GM23338 (cell line): ENCODE measurements around the gene RILPL1. TPM values are rescaled to one million over a fixed set of nuclear protein-coding genes. Genes with fewer than 3 reads are reported as not detected.

Source experiments
- ATAC-seq: fragments of 200-7000 bp; cut with Tn5 transposase; 3 replicates; pipeline ENCODE4 v1.9.1; 2020
- DNase-seq: peaks from one replicate; pipeline ENCODE4 v3.0.0-alpha.2; 2015; ENCODE audit warnings: low spot score
- H2AFZ ChIP-seq: fragments of 200-600 bp; sonication (generic); 2 replicates; pipeline ENCODE4 v1.8.0; 2016; ENCODE audit warnings: antibody characterized with exemption, mild to moderate bottlenecking, moderate library complexity
- H3F3A ChIP-seq: fragments of 200-600 bp; sonication (generic); replicated peaks from 2 replicates; pipeline ENCODE4 v1.8.0; 2017; ENCODE audit warnings: antibody characterized with exemption, mixed run types, low read depth
- H3K27ac ChIP-seq: fragments of 200-600 bp; sonication (generic); 2 replicates; pipeline ENCODE4 v1.6.1; 2016; ENCODE audit warnings: low read depth
- H3K27me3 ChIP-seq: fragments of 200-600 bp; sonication (generic); 2 replicates; pipeline ENCODE4 v1.8.0; 2016; ENCODE audit warnings: mild to moderate bottlenecking, mixed run types, moderate library complexity; ENCODE audit not compliant: insufficient read depth
- H3K36me3 ChIP-seq: fragments of 200-600 bp; sonication (generic); 2 replicates; pipeline ENCODE4 v1.8.0; 2016; ENCODE audit warnings: mild to moderate bottlenecking; ENCODE audit not compliant: insufficient read depth
- H3K4me1 ChIP-seq: fragments of 200-600 bp; sonication (generic); 2 replicates; pipeline ENCODE4 v1.8.0; 2016; ENCODE audit warnings: mild to moderate bottlenecking, moderate library complexity; ENCODE audit not compliant: insufficient read depth
- H3K4me2 ChIP-seq: fragments of 200-600 bp; sonication (generic); 2 replicates; pipeline ENCODE4 v1.7.1; 2017; ENCODE audit warnings: mixed run types
- H3K4me3 ChIP-seq: fragments of 200-600 bp; sonication (generic); 2 replicates; pipeline ENCODE4 v1.6.1; 2016; ENCODE audit warnings: mixed run types
- H3K79me2 ChIP-seq: fragments of 200-600 bp; sonication (generic); replicated peaks from 2 replicates; pipeline ENCODE4 v1.8.0; 2017; ENCODE audit warnings: mild to moderate bottlenecking; ENCODE audit not compliant: insufficient read depth
- H3K9me2 ChIP-seq: fragments of 200-600 bp; sonication (generic); 2 replicates; pipeline ENCODE4 v1.8.0; 2017; ENCODE audit not compliant: insufficient read depth
- H4K20me1 ChIP-seq: fragments of 200-600 bp; sonication (generic); replicated peaks from 2 replicates; pipeline ENCODE4 v1.8.0; 2017; ENCODE audit warnings: mild to moderate bottlenecking; ENCODE audit not compliant: insufficient read depth
- H3K27ac Mint-ChIP-seq: 2 replicates; pipeline ENCODE4 v1.8.0; 2020; ENCODE audit warnings: inconsistent platforms, mild to moderate bottlenecking, moderate library complexity, mixed read lengths
- H3K27me3 Mint-ChIP-seq: 3 replicates; pipeline ENCODE4 v1.8.0; 2022; ENCODE audit warnings: low read depth, mild to moderate bottlenecking, moderate library complexity, mixed read lengths, inconsistent platforms; ENCODE audit not compliant: insufficient read depth, poor library complexity
- H3K36me3 Mint-ChIP-seq: 3 replicates; pipeline ENCODE4 v1.8.0; 2021; ENCODE audit warnings: low read depth, mild to moderate bottlenecking, inconsistent platforms, moderate library complexity, mixed read lengths
- H3K4me1 Mint-ChIP-seq: 3 replicates; pipeline ENCODE4 v1.8.0; 2020; ENCODE audit warnings: mild to moderate bottlenecking, inconsistent platforms, mixed read lengths
- H3K4me3 Mint-ChIP-seq: 3 replicates; pipeline ENCODE4 v1.8.0; 2021; ENCODE audit warnings: moderate library complexity, mild to moderate bottlenecking, inconsistent platforms, mixed read lengths
- H3K9me3 Mint-ChIP-seq: 3 replicates; pipeline ENCODE4 v1.8.0; 2020; ENCODE audit warnings: moderate library complexity, mild to moderate bottlenecking, inconsistent platforms, mixed read lengths
- CREB1 ChIP-seq: fragments of 250-450 bp; sonication (Bioruptor Pico); IDR thresholded peaks from 2 replicates; pipeline ENCODE4 v1.5.0; 2020; ENCODE audit warnings: low read depth, mild to moderate bottlenecking, moderate library complexity
- EZH2 ChIP-seq: fragments of 200-600 bp; sonication (generic); IDR thresholded peaks from one replicate; pipeline ENCODE4 v1.8.0; 2017; ENCODE audit warnings: antibody characterized with exemption, mild to moderate bottlenecking, low read depth; ENCODE audit not compliant: unreplicated experiment
- NANOG ChIP-seq: IDR thresholded peaks from 2 replicates; pipeline ENCODE4 v1.6.1; 2016; ENCODE audit warnings: antibody characterized with exemption, borderline replicate concordance
- POLR2AphosphoS5 ChIP-seq: IDR thresholded peaks from 2 replicates; pipeline ENCODE4 v1.6.1; 2016; ENCODE audit warnings: antibody characterized with exemption, low read depth
- STAT1 ChIP-seq: IDR thresholded peaks from one replicate; pipeline ENCODE4 v1.6.1; 2016; ENCODE audit warnings: antibody characterized with exemption; ENCODE audit not compliant: unreplicated experiment
- ZNF114 ChIP-seq: fragments of 250-450 bp; sonication (Bioruptor Pico); IDR thresholded peaks from 2 replicates; pipeline ENCODE4 v1.5.0; 2020; ENCODE audit warnings: mild to moderate bottlenecking, moderate library complexity
- ZNF331 ChIP-seq: fragments of 250-450 bp; sonication (Bioruptor Pico); IDR thresholded peaks from 2 replicates; pipeline ENCODE4 v1.5.0; 2020; ENCODE audit warnings: low read depth, mild to moderate bottlenecking, moderate library complexity
- ZNF462 ChIP-seq: fragments of 250-450 bp; sonication (Bioruptor Pico); IDR thresholded peaks from 2 replicates; pipeline ENCODE4 v1.5.0; 2020; ENCODE audit warnings: mild to moderate bottlenecking, moderate library complexity
- polyA plus RNA-seq: library from polyadenylated mRNA; unstranded; fragments of >200 nt; fragmentation: Nextera tagmentation; extraction: Ambion mirVana; gene quantifications from 2 replicates; pipeline ENCODE4 v1.2.1, GENCODE V29; 2016
- total RNA-seq: library from RNA; depleted of rRNA; stranded (reverse); fragments of >200 nt; shearing (Covaris generic); gene quantifications from 2 replicates; pipeline ENCODE4 v1.2.3, GENCODE V29; 2014
- TF ChIP-seq, protein P1 (sequence below), 2 experiments: fragments of 200-600 bp in 1 of 2; sonication (generic) in 1 of 2; conservative IDR thresholded peaks; 2 replicates each; pipeline versions ENCODE4 v1.5.1 to v1.6.1; 2016 to 2017; ENCODE audit warnings: antibody characterized with exemption in 2 of 2, low read depth in 2 of 2, mild to moderate bottlenecking in 2 of 2, moderate library complexity in 1 of 2
- TF ChIP-seq, protein P2 (sequence below): IDR thresholded peaks from one replicate; pipeline ENCODE4 v1.6.1; 2018; ENCODE audit warnings: antibody characterized with exemption; ENCODE audit not compliant: unreplicated experiment
- TF ChIP-seq, protein P3 (sequence below): IDR thresholded peaks from 2 replicates; pipeline ENCODE4 v1.6.1; 2016; ENCODE audit warnings: antibody characterized with exemption

RILPL1 gene
- total and polyA plus RNA-seq, 2 experiments from 2014 or later = 3.9 to 7.9 TPM

GRCh38 chr12:123522164-123522563, 11.4 kb downstream of the RILPL1 start:
- H4K20me1 ChIP-seq = peaks cover 3% of the 10 kb centered on the region; the same call in 1 of the 2 replicates
- no peak for ATAC-seq
- H3K27me3 ChIP-seq = no peaks in the 10 kb centered on the region
- no peaks in the 10 kb centered on the region for H3K36me3 ChIP-seq
- no peaks in the 10 kb centered on the region for H3K9me2 ChIP-seq
- no peak overlapping the region for H3K27ac Mint-ChIP-seq
- no peak overlapping the region for H3K27ac ChIP-seq
- H3K27me3 Mint-ChIP-seq = peaks cover 7% of the 10 kb centered on the region
- no peak overlapping the region for H3K4me2 ChIP-seq
- H2AFZ ChIP-seq = no peak overlapping the region
- no peak overlapping the region for H3K4me3 Mint-ChIP-seq
- no peak for DNase-seq
- H3F3A ChIP-seq = no peaks in the 10 kb centered on the region
- no peaks in the 10 kb centered on the region; the same call in 2 of the 3 replicates for H3K4me1 Mint-ChIP-seq
- H3K79me2 ChIP-seq = no peaks in the 10 kb centered on the region
- H3K36me3 Mint-ChIP-seq = peaks cover 24% of the 10 kb centered on the region
- no peaks in the 10 kb centered on the region for H3K4me1 ChIP-seq
- H3K9me3 Mint-ChIP-seq = no peaks in the 10 kb centered on the region
- H3K4me3 ChIP-seq = no peak overlapping the region
- no peak for TF ChIP-seq POLR2AphosphoS5
- TF ChIP-seq, protein P1, sequence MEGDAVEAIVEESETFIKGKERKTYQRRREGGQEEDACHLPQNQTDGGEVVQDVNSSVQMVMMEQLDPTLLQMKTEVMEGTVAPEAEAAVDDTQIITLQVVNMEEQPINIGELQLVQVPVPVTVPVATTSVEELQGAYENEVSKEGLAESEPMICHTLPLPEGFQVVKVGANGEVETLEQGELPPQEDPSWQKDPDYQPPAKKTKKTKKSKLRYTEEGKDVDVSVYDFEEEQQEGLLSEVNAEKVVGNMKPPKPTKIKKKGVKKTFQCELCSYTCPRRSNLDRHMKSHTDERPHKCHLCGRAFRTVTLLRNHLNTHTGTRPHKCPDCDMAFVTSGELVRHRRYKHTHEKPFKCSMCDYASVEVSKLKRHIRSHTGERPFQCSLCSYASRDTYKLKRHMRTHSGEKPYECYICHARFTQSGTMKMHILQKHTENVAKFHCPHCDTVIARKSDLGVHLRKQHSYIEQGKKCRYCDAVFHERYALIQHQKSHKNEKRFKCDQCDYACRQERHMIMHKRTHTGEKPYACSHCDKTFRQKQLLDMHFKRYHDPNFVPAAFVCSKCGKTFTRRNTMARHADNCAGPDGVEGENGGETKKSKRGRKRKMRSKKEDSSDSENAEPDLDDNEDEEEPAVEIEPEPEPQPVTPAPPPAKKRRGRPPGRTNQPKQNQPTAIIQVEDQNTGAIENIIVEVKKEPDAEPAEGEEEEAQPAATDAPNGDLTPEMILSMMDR (conservative IDR thresholded peaks at IDR 0.05; ENCODE audit: low read depth in 2 of 2) = no peak
- TF ChIP-seq, protein P2, sequence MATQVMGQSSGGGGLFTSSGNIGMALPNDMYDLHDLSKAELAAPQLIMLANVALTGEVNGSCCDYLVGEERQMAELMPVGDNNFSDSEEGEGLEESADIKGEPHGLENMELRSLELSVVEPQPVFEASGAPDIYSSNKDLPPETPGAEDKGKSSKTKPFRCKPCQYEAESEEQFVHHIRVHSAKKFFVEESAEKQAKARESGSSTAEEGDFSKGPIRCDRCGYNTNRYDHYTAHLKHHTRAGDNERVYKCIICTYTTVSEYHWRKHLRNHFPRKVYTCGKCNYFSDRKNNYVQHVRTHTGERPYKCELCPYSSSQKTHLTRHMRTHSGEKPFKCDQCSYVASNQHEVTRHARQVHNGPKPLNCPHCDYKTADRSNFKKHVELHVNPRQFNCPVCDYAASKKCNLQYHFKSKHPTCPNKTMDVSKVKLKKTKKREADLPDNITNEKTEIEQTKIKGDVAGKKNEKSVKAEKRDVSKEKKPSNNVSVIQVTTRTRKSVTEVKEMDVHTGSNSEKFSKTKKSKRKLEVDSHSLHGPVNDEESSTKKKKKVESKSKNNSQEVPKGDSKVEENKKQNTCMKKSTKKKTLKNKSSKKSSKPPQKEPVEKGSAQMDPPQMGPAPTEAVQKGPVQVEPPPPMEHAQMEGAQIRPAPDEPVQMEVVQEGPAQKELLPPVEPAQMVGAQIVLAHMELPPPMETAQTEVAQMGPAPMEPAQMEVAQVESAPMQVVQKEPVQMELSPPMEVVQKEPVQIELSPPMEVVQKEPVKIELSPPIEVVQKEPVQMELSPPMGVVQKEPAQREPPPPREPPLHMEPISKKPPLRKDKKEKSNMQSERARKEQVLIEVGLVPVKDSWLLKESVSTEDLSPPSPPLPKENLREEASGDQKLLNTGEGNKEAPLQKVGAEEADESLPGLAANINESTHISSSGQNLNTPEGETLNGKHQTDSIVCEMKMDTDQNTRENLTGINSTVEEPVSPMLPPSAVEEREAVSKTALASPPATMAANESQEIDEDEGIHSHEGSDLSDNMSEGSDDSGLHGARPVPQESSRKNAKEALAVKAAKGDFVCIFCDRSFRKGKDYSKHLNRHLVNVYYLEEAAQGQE = no peak
- no peak for TF ChIP-seq STAT1
- no peak for TF ChIP-seq ZNF331 (CRISPR knock-in tag)
- no peak for TF ChIP-seq NANOG
- TF ChIP-seq CREB1 (CRISPR knock-in tag) = no peak
- no peak for TF ChIP-seq EZH2
- no peak for TF ChIP-seq ZNF462 (CRISPR knock-in tag)
- TF ChIP-seq, protein P3, sequence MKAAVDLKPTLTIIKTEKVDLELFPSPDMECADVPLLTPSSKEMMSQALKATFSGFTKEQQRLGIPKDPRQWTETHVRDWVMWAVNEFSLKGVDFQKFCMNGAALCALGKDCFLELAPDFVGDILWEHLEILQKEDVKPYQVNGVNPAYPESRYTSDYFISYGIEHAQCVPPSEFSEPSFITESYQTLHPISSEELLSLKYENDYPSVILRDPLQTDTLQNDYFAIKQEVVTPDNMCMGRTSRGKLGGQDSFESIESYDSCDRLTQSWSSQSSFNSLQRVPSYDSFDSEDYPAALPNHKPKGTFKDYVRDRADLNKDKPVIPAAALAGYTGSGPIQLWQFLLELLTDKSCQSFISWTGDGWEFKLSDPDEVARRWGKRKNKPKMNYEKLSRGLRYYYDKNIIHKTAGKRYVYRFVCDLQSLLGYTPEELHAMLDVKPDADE = no peak
- no peak for TF ChIP-seq ZNF114 (CRISPR knock-in tag)
